Ramos (cell line): ENCODE results near the gene INTS4.
"Not testable (repeated sequence)": the region's sequence is repeated elsewhere in the genome, so short reads cannot be mapped to it uniquely, and the experiment has no call there.

ENCODE experiments used
- in situ Hi-C: fragments of 300-500 bp; cut with MboI; formaldehyde crosslinking; loops from one replicate; pipeline ENCODE4 v1.14.3; 2022; ENCODE audit warnings: low sequenced_read_pairs; ENCODE audit not compliant: unreplicated experiment

Gene INTS4

GRCh38 chr11:77959434-77959833, 35.0 kb downstream of the INTS4 start:
- in situ Hi-C loops: no loop called here

GRCh38 chr11:77958583-77959177, 35.8 kb downstream of the INTS4 start:
- in situ Hi-C loops: not testable (repeated sequence)

- in situ Hi-C loops: not testable (repeated sequence)
Observed at GRCh38 chr11:77943296-77943695, 51.2 kb downstream of the INTS4 start.

GRCh38 chr11:77942465-77942864, 52.0 kb downstream of the INTS4 start:
- in situ Hi-C loops: not testable (repeated sequence)

- in situ Hi-C loops: not testable (repeated sequence)
Observed at GRCh38 chr11:77933596-77933995, 60.9 kb downstream of the INTS4 start.

GRCh38 chr11:77930334-77931208, 63.9 kb downstream of the INTS4 start:
- in situ Hi-C loops: not testable (repeated sequence)

- in situ Hi-C loops: not testable (repeated sequence)
Observed at GRCh38 chr11:77917713-77918112, 76.8 kb downstream of the INTS4 start.

- in situ Hi-C loops: not testable (repeated sequence)
Observed at GRCh38 chr11:77914307-77914791, 80.1 kb downstream of the INTS4 start.

- in situ Hi-C loops: not testable (repeated sequence)
Observed at GRCh38 chr11:77913608-77914306, 80.7 kb downstream of the INTS4 start.

GRCh38 chr11:77910828-77911227, 83.6 kb downstream of the INTS4 start:
- in situ Hi-C loops: not testable (repeated sequence)

- in situ Hi-C loops: no loop called here
Observed at GRCh38 chr11:77909277-77909676, 85.2 kb downstream of the INTS4 start.

- in situ Hi-C loops: no loop called here
Observed at GRCh38 chr11:77908835-77909234, 85.6 kb downstream of the INTS4 start.

- in situ Hi-C loops: not testable (repeated sequence)
Observed at GRCh38 chr11:77894949-77895348, 99.5 kb downstream of the INTS4 start.

- in situ Hi-C loops: not testable (repeated sequence)
Observed at GRCh38 chr11:77891703-77892102, 102.8 kb downstream of the INTS4 start.

- in situ Hi-C loops: not testable (repeated sequence)
Observed at GRCh38 chr11:77891256-77891655, 103.2 kb downstream of the INTS4 start.

GRCh38 chr11:77890619-77891056, 103.8 kb downstream of the INTS4 start:
- in situ Hi-C loops: not testable (repeated sequence)

GRCh38 chr11:77890100-77890614, 104.3 kb downstream of the INTS4 start:
- in situ Hi-C loops: not testable (repeated sequence)

- in situ Hi-C loops: not testable (repeated sequence)
Observed at GRCh38 chr11:77889045-77889444, 105.4 kb downstream of the INTS4 start.

GRCh38 chr11:77886401-77886800, 108.1 kb downstream of the INTS4 start:
- in situ Hi-C loops: no loop called here

GRCh38 chr11:77884829-77885190, 109.7 kb downstream of the INTS4 start:
- in situ Hi-C loops: no loop called here
